Activated T-cell treated with anti-CD3 and anti-CD28 coated beads, Interleukin-2, amount 50 U/mL, for 24 hours (primary cell): ENCODE results near the gene RGPD3.
"Not testable (repeated sequence)": the region's sequence is repeated elsewhere in the genome, so short reads cannot be mapped to it uniquely, and the experiment has no call there.

Source experiments
- DNase-seq: peaks from one replicate; pipeline ENCODE4 v3.0.0-alpha.2; 2020
- H3K27ac Mint-ChIP-seq: 2 replicates; pipeline ENCODE4 v1.8.0; 2020; ENCODE audit warnings: mild to moderate bottlenecking, mixed read lengths
- H3K27me3 Mint-ChIP-seq: 2 replicates; pipeline ENCODE4 v1.8.0; 2020; ENCODE audit warnings: mixed read lengths
- H3K36me3 Mint-ChIP-seq: 2 replicates; pipeline ENCODE4 v1.8.0; 2020; ENCODE audit warnings: low read depth, mixed read lengths
- H3K4me1 Mint-ChIP-seq: 2 replicates; pipeline ENCODE4 v1.8.0; 2020; ENCODE audit warnings: low read depth, mixed read lengths
- H3K4me3 Mint-ChIP-seq: 2 replicates; pipeline ENCODE4 v1.8.0; 2020; ENCODE audit warnings: mild to moderate bottlenecking, moderate library complexity, mixed read lengths
- H3K9me3 Mint-ChIP-seq: 2 replicates; pipeline ENCODE4 v1.8.0; 2020; ENCODE audit warnings: mixed read lengths

The RGPD3 gene

DNA sequence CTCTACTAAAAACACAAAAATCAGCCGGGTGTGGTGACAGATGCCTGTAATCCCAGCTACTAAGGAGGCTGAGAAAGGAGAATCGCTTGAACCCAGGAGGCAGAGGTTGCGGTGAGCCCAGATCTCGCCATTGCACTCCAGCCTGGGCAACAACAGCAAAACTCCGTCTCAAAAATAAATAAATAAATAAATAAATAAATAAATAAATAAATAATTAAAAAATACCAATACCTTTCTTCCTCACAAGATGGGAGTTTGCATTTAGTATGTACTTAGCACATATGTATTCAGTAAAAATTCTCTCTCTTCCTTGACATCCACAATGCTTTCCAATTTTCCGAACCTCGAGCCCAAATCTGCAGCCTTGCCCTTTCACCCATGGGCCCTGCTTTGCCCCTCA is 32.1 kb upstream of the RGPD3 start:
- H3K27ac Mint-ChIP-seq, H3K4me1 Mint-ChIP-seq, H3K36me3 Mint-ChIP-seq, H3K9me3 Mint-ChIP-seq, H3K4me3 Mint-ChIP-seq, DNase-seq, H3K27me3 Mint-ChIP-seq: not testable (repeated sequence)

GRCh38 chr2:106498549-106498948 is 30.3 kb upstream of the RGPD3 start:
- not testable (repeated sequence) for H3K27ac Mint-ChIP-seq, H3K36me3 Mint-ChIP-seq, H3K4me1 Mint-ChIP-seq, DNase-seq, H3K27me3 Mint-ChIP-seq, H3K9me3 Mint-ChIP-seq, H3K4me3 Mint-ChIP-seq

DNA sequence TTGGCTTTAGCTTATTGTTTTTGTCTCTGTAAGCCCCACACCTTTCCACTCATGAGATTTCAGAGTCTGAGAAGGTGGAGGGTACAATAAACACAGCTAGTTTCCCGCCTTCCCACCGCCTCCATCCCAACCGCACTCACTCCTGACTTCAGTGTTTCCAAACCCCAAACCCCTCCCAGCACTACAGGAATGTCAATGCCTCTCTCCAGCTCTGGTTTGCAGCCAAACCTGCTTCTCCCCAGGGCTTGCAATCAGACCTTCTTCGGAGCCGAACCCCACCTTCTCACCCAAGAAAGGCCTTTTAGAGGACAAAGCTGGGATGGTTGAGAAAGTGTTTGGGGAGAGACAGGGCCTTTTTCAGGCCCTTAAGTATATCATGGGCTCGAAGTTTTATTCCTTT is 24.7 kb upstream of the RGPD3 start:
- not testable (repeated sequence) for H3K27ac Mint-ChIP-seq, H3K4me3 Mint-ChIP-seq, H3K4me1 Mint-ChIP-seq, H3K27me3 Mint-ChIP-seq, DNase-seq, H3K9me3 Mint-ChIP-seq, H3K36me3 Mint-ChIP-seq

DNA sequence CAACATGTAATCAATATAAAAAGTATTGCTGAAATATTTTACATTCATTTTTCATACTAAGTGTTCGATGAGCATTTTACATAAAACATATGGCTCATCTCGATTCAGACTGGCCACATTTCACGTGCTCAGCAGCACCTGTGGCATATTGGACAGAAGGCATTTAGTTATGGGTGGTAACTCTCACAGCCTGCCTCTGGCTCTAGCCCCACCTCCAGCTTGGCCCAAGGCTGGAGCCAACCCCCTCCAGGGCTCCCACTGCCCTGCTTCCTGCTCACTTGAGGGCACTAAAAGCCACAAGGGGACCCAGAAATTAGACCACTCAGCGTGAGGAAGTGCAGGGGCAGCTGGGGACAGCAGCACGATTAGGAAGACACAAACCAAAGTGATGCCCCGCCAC is 24.2 kb upstream of the RGPD3 start:
- not testable (repeated sequence) for DNase-seq, H3K4me3 Mint-ChIP-seq, H3K27ac Mint-ChIP-seq, H3K4me1 Mint-ChIP-seq, H3K9me3 Mint-ChIP-seq, H3K36me3 Mint-ChIP-seq
- peaks cover 15% of the 10 kb centered on the region for H3K27me3 Mint-ChIP-seq

DNA sequence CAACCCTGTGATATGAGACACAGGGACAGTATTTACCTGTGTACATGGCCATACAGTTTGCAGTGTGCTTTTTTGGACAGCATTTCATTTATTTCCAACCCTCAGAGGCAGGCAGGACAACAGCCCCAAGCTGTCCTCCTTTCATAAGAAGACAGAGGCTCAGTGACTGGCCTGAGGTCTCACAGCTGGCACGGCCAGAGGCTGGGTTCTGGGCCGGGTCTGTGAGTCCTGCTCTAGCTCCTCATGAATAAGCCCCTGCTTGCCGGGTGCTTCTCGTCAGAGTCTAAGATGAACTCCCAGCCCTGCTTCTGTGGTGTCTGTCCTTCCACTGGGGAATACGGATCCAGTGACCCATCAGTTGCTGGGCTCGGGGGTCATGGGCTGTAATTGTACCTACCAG is 21.5 kb upstream of the RGPD3 start:
- H3K27ac Mint-ChIP-seq, H3K9me3 Mint-ChIP-seq, H3K4me3 Mint-ChIP-seq, DNase-seq, H3K36me3 Mint-ChIP-seq, H3K4me1 Mint-ChIP-seq: not testable (repeated sequence)
- H3K27me3 Mint-ChIP-seq: peaks cover 25% of the 10 kb centered on the region

DNA sequence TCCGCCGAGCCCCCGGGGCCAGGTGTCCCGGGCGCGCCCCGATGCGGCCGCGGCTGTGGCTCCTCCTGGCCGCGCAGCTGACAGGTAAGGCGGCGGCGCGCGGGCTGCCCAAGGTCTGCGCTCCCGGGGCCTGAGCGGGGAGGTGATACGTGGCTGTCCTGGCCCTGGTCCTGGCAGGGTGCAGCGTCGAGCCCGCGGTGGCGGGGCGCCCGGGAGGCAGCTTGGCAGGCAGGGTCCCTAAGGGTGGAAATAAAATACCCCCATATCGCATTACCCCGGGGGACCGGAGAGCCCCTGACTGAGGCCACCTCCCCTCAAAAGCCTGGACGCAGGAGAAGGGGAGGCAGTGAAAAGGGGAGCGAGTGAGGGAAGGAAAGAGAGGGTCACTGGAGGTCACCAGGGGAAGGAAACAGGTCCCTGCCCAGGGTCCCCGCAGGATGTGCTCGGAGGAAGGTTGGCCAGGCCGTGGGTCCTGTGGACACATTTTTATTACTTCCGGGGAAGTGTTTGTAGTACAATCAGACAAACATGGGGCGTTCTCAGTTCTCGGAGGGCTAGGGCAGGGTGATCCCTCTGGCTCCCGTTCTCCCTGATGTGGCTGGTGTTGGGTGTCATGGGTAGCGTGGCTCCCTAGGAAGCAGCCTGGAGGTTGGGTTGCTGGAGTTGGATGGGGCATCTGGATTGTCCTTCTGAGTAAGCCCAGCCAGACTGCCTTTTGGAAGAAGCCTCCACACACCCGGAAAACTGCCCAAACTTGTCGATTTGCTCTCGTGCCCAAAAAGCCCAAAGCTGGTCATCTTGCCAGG is 19.4 kb upstream of the RGPD3 start:
- DNase-seq, H3K36me3 Mint-ChIP-seq, H3K9me3 Mint-ChIP-seq, H3K27ac Mint-ChIP-seq, H3K4me3 Mint-ChIP-seq, H3K4me1 Mint-ChIP-seq: not testable (repeated sequence)
- H3K27me3 Mint-ChIP-seq: peaks cover 30% of the 10 kb centered on the region

DNA sequence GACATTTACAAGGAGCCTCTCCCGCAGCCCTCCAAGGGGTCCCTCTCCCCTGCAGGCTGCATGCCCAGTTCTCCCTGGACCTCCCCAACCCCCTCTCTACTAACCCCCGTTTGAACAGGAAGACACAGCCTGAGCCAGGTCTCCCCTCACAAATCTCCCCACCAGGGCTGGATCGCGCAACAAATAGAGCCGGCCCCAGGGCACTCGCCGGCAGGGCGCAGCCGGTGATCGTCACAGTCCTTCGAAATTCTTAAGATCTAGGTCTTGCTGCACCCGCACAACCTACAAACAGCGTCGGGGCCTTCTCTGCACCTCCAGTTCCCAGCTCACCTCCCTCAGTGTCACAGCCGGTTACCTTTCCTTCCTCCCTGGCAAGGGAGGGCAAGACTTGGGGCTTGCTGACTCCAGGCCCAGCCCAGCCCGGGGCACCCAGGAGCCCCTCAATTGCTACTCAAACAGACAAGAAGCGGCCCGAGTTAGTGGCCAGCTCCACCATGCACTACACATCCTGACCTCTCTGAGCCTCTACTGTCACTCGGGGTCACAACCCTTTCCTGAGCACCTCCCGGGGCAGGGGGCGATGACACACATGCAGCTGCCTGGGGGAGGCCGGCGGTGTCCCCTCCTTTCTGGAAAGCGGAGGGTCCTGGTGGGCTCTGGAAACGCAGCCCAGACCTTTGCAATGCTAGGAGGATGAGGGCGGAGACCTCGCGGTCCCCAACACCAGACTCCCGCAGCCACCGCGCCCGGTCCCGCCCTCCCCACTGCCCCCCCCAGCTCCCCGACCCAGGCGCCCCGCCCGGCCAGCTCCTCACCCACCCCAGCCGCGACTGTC is 18.6 kb upstream of the RGPD3 start, which contains the start of gene CD8B2:
CD8B2 (plus strand) TSS at position 814 of the 835 bp plus-strand sequence. CDS start 63 bp downstream, outside the sequence.
- H3K9me3 Mint-ChIP-seq, DNase-seq, H3K4me1 Mint-ChIP-seq, H3K36me3 Mint-ChIP-seq, H3K27ac Mint-ChIP-seq, H3K4me3 Mint-ChIP-seq: not testable (repeated sequence)
- peaks cover 30% of the 10 kb centered on the region for H3K27me3 Mint-ChIP-seq

DNA sequence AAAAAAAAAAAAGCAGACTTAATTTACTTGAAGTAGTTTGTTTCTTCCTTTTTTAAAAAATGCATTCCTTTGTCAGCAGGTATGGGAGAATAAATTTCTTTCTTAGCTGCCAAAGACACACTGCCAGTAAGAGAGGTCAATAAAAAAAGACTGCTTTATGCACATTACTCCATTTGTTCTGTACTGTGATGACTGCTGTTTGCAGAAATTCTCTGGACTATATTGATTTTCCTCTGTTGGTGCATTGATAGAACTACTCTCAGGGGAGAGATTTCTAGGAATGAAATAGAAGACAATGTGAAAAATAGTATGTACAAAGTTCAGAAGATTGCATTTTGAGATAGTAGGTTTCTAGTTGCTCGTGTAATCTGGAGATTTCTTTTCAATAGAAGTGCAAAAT is 11.3 kb upstream of the RGPD3 start:
- not testable (repeated sequence) for H3K4me1 Mint-ChIP-seq

GRCh38 chr2:106477647-106478046 is 9.4 kb upstream of the RGPD3 start:
- H3K4me3 Mint-ChIP-seq, H3K27ac Mint-ChIP-seq, H3K36me3 Mint-ChIP-seq, DNase-seq, H3K27me3 Mint-ChIP-seq, H3K4me1 Mint-ChIP-seq, H3K9me3 Mint-ChIP-seq: not testable (repeated sequence)

More for the DNA sequence above, 11.3 kb upstream of the RGPD3 start:
- not testable (repeated sequence) for H3K27me3 Mint-ChIP-seq, DNase-seq, H3K4me3 Mint-ChIP-seq, H3K27ac Mint-ChIP-seq, H3K9me3 Mint-ChIP-seq, H3K36me3 Mint-ChIP-seq

- H3K4me1 Mint-ChIP-seq, H3K36me3 Mint-ChIP-seq, H3K4me3 Mint-ChIP-seq, H3K9me3 Mint-ChIP-seq, H3K27ac Mint-ChIP-seq, H3K27me3 Mint-ChIP-seq: not testable (repeated sequence)
- peak; percentile 52 for DNase-seq
Observed at GRCh38 chr2:106470658-106471057, 2.4 kb upstream of the RGPD3 start.

DNA sequence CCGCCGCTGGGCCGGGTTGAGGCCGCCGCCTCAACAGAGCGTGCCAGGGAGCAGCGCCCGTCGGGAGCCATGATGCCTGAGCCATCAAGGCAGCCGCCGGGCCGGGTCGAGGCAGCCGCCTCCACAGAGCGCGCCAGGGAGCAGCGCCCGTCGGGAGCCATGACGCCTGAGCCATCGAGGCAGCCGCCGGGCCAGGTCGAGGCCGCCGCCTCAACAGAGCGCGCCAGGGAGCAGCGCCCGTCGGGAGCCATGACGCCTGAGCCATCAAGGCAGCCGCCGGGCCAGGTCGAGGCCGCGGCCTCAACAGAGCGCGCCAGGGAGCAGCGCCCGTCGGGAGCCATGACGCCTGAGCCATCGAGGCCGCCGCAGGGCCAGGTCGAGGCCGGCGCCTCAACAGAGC is 697 bp downstream of the RGPD3 start:
- not testable (repeated sequence) for H3K27ac Mint-ChIP-seq, H3K9me3 Mint-ChIP-seq, H3K36me3 Mint-ChIP-seq, H3K4me3 Mint-ChIP-seq, H3K27me3 Mint-ChIP-seq, H3K4me1 Mint-ChIP-seq, DNase-seq

- not testable (repeated sequence) for H3K27me3 Mint-ChIP-seq, H3K4me3 Mint-ChIP-seq, H3K36me3 Mint-ChIP-seq, DNase-seq, H3K27ac Mint-ChIP-seq, H3K9me3 Mint-ChIP-seq, H3K4me1 Mint-ChIP-seq
Observed at GRCh38 chr2:106461882-106462281, 6.3 kb downstream of the RGPD3 start.

GRCh38 chr2:106390680-106391079 is 77.5 kb downstream of the RGPD3 start:
- not testable (repeated sequence) for H3K4me1 Mint-ChIP-seq, DNase-seq, H3K4me3 Mint-ChIP-seq, H3K9me3 Mint-ChIP-seq, H3K27me3 Mint-ChIP-seq, H3K27ac Mint-ChIP-seq, H3K36me3 Mint-ChIP-seq

DNA sequence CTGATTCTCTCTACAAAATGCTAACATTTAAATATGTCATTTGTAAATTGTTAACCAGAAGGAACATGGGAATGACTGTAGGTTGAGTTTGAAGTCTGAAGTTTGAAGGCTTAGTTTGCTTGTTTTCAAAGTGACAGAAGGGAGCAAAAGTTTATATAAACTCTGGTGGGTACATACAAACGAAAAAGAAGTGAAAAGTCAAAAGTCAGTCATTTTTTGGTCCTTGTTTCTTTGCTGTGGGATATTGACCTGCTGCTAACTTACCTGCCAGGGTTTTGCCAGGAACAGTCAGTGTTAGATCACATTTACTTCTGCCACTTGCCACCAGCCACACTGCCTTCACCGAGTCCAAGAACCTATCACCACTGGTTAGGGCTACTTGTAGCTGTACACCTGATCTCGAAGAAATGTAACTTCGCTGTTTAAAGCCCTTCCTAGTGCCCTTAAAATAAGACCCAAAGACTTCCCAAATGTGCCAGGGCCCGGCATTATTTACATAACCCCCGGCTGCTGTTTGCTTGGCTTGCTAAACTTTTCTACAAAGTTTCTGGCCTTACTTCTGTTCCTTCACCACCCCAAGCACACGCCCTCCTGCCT is 79.3 kb downstream of the RGPD3 start:
- not testable (repeated sequence) for H3K9me3 Mint-ChIP-seq, H3K27ac Mint-ChIP-seq, H3K4me1 Mint-ChIP-seq, H3K36me3 Mint-ChIP-seq, DNase-seq, H3K27me3 Mint-ChIP-seq, H3K4me3 Mint-ChIP-seq

DNA sequence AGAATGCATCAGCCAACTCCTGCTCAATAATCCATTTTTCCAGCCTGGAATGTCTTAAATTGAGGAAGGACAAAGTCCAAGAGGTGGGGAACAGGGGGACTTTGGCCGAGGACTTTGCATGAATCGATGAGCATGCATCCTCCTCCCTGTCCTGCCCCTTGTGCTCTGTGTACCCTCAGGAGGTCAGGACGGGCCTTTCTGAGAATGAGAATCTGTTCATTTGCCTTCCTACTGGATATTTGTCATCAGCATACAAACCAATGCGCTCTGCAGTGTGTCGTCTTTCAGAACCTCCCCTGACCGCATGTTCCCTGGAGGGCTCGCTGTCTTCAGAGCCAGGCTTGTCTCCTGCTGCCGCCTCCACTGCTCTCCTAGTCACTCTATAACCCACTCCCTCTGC is 83.7 kb downstream of the RGPD3 start:
- peaks cover 25% of the 10 kb centered on the region for H3K27me3 Mint-ChIP-seq
- H3K27ac Mint-ChIP-seq, H3K36me3 Mint-ChIP-seq, DNase-seq, H3K4me3 Mint-ChIP-seq, H3K4me1 Mint-ChIP-seq, H3K9me3 Mint-ChIP-seq: not testable (repeated sequence)
